HFF-Myc (cell line): Measurements from ENCODE around the gene RBBP7.

Source experiments
- DNase-seq: peaks from one replicate; pipeline ENCODE4 v3.0.0-alpha.2; 2011; ENCODE audit warnings: low read depth; ENCODE audit errors: extremely low read depth
- H3K4me3 ChIP-seq: replicated peaks from 2 replicates; pipeline ENCODE4 v1.5.1; 2011; ENCODE audit warnings: low read depth, mild to moderate bottlenecking, control low read depth, low read length
- TF ChIP-seq, protein P1 (sequence below): IDR thresholded peaks from 2 replicates; pipeline ENCODE4 v1.5.1; 2012; ENCODE audit warnings: mild to moderate bottlenecking, low read depth, low read length, control low read depth; ENCODE audit errors: missing control alignments

Gene RBBP7

DNA sequence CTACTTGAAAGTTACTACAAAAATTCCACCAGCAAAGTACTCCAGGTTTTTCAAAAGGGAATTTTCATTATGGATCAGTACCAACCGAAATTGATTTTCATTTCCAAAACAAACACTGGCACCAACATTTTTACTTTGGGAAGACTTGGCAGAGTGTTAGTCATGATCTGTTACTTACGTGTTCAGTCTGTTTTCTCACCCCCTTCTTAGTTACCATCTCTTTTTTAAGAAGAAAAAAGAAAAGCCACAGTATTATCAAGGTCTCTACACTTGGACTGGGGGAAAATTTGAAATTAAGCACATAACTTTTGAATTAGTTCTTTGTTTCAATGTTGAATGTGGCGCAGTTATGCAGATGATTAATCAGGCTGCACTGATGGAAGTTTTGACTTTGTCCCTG, 27.5 kb downstream of the RBBP7 start:
- no peak for DNase-seq
- TF ChIP-seq, protein P1, sequence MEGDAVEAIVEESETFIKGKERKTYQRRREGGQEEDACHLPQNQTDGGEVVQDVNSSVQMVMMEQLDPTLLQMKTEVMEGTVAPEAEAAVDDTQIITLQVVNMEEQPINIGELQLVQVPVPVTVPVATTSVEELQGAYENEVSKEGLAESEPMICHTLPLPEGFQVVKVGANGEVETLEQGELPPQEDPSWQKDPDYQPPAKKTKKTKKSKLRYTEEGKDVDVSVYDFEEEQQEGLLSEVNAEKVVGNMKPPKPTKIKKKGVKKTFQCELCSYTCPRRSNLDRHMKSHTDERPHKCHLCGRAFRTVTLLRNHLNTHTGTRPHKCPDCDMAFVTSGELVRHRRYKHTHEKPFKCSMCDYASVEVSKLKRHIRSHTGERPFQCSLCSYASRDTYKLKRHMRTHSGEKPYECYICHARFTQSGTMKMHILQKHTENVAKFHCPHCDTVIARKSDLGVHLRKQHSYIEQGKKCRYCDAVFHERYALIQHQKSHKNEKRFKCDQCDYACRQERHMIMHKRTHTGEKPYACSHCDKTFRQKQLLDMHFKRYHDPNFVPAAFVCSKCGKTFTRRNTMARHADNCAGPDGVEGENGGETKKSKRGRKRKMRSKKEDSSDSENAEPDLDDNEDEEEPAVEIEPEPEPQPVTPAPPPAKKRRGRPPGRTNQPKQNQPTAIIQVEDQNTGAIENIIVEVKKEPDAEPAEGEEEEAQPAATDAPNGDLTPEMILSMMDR, result no peak
- no peak overlapping the region for H3K4me3 ChIP-seq

DNA sequence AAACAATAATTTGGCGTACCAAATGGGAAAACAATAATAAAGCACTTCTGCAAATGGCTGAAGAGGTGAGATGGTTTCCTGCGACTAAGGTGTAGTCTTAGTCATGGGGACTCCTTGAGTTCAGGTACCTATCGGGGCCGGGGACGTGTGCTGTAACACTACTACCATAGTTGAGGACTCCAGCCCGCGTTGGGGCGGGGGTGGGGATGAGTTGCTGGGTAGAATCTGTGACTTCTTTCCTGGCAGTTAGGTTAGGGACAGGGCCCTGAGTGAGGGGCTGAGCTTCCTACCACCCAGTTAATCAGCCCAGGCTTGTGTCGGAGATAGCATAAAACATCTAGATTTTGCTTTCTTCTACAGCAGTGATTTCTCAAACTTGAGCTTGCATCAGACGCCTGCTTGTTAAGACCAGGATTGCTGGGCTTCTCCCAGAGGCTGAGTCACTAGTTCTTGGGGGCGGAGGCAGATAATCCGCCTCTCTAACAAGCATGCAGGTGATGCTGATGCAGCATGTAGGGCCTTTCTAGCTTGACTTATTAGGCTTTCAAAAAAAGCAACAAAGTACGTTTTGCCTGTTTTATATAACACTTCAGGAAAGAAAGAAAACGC, 30.2 kb downstream of the RBBP7 start:
- TF ChIP-seq, protein P1, result no peak
- DNase-seq, result no peak

DNA sequence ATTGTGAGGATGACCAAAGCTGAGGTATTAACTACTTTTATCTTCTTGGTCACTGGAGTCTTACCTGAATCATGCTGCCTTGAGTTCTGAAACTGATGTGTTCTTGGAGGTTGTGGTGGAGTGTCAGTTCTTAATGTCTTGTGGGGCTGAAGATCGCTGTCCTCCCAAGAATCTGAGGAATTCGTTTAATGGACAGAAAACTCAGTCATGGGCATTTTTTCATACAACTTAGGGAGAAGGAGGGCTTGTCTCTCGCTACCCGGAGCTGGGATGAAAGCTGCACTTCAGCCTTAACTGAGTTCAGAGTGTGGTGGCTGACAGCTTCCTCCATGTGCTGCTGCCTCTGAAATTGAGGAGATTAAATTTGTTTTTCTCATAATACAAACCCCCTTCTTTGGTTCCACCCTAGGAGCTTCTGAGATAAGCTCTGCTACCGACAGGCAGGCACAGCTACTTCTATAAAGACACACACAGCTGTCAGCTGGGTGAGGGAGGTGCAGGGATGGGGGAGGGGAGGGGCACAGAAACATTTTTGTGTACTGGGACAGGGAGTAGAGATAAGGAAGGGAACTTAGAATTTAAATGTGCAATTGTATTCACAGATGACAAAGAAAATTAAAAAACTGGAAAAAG, 30.8 kb downstream of the RBBP7 start:
- TF ChIP-seq, protein P1, result no peak
- no peak overlapping the region for H3K4me3 ChIP-seq
- no peak for DNase-seq

More for the DNA sequence above, 30.2 kb downstream of the RBBP7 start:
- H3K4me3 ChIP-seq, result no peak overlapping the region

DNA sequence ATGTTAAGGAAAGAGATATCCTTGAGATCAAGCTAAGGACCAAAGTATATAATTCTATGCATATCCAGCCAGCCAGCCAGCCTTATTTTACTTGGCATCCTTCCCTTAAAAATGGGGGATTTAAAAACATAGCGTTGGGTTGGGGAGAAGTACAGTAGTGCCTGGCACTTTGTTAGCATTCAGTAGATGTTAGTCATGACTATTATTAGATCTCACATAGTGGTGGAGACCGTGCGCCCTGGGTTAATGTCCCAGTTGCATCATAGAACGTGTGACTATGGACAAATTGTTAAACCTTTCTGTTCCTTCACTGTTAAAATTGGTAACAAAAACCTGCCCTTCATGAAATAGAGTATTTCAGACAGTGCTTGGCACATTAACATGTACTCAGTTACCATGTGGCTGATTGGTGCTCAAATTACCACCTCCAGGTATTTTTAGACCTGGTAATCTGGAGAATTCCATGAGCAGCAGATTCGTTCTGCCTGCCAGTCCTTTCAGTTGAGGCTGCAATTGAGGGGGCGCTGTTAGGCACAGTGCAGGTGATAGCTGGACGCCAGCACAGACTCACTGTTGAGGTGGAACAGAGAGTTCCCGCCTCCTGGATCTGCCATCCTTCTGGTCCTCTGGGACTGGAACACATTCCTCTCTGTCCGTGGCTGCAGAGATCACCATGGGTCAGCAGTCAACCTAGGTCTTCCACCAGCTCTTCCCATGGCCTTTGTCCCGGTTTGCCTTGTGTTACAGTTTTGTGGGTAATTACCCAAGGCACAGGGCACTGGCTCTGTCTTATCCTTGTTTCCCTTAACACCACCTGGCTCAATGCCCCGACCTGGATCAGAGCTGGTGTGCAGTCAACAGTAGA, 31.7 kb downstream of the RBBP7 start:
- TF ChIP-seq, protein P1, result no peak
- no peak overlapping the region for H3K4me3 ChIP-seq
- DNase-seq, result no peak

DNA sequence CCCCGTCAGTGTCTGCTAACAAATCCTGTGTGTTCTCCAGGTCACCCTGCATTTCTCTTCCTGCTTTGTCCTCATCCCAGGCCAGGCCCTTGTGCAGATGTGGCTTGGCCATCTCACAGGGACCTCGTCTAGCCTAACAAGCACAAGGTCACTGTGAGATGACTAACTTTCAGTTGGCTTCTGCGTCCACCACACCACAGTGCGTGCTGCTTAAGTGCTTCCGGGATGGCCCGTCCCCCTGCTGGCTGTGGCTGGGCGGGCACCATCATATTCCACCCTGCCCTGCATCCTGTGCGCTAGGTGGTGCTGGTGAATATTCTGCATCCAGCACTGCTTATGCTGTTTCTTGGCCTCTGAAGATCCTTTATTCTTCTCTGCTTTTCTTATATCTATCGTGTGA, 33.8 kb downstream of the RBBP7 start:
- no peak for DNase-seq

DNA sequence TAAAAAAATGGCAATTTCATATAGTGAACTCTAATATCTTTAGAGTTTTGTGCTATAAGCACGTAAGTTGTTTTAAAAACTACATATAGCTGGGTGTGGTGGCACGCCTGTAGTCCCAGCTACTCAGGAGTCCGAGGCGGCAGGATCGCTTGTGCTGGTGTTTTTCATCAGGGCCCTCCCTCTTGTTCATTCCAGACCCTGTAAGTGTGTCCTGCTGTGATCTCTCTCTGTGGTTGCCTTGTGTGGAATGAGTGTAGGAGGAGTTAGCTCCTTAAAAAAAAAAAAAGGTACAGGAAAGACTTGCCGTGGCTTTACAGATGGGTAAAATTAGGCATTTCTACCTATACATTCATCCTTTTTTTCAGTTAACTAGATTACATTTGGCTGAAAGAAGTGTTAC, 35.4 kb downstream of the RBBP7 start:
- TF ChIP-seq, protein P1, result no peak
- H3K4me3 ChIP-seq, result no peak overlapping the region
- no peak for DNase-seq

More for the DNA sequence above, 33.8 kb downstream of the RBBP7 start:
- TF ChIP-seq, protein P1, result peak; percentile 32
- no peak overlapping the region for H3K4me3 ChIP-seq
